Activated effector memory CD4-positive, alpha-beta T cell treated with Interleukin-2 at 50 U/mL for 16 hours (primary cell): ENCODE results near the gene GRM5.
"Not testable (repeated sequence)": the region's sequence is repeated elsewhere in the genome, so short reads cannot be mapped to it uniquely, and the experiment has no call there.

ENCODE experiments used
- DNase-seq: peaks from one replicate; pipeline ENCODE4 v3.0.0-alpha.2; 2020

The GRM5 gene

DNA sequence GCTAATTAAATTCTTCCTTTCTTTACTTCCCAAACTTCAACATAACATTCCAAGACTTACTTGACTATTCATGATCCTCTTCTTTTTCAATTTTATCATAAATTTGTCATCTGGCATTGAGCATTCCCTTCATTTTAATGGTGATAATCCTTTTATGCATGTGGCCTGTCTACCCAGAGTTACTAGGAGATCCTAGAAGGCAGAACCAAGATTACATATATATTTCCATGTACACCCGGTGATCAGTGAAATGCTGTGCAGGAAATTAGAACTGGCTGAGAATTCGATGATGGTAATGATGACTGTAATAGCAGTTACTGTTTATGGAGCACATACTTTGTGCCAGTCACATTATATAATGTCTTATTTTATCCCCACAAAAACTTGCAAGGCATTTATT is 104.2 kb downstream of the GRM5 start:
- not testable (repeated sequence) for DNase-seq

DNA sequence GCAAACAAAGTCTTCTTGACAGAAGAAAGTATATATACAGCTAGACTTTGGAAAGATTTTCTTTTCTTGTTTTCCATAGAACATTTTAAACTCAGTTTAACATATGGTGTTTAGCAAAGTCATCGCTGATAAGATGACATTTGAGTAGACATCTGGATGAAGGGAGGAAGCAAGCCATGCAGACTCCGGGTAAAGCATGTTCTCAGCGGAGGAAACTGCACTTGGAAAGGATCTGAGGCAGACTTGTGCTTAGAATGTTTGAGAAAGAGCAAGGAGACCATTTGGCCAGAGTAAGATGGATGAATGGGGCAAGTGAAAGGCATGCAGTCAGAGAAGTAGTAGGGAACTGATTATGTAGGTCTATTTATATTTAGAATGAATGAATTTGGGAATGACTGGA is 105.9 kb downstream of the GRM5 start:
- DNase-seq: not testable (repeated sequence)

DNA sequence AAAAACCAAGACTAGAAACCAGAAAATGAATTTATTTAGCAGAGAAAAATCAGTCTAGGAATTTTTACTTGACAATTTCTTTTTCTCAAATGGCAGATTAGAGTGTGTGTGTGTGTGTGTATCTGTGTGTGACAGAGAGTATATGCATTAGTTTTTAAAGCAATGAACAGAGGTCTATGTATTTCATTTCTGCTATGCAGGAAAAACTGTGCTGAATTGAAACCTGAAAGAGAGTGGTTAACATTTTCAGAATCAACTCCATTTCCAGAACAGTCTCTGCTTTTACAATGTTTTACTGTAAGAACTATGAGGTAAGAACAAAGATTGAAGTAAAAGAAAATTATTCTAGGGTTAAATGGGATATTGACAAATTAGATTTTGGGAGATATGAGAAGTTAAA is 114.8 kb downstream of the GRM5 start:
- DNase-seq: no peak

DNA sequence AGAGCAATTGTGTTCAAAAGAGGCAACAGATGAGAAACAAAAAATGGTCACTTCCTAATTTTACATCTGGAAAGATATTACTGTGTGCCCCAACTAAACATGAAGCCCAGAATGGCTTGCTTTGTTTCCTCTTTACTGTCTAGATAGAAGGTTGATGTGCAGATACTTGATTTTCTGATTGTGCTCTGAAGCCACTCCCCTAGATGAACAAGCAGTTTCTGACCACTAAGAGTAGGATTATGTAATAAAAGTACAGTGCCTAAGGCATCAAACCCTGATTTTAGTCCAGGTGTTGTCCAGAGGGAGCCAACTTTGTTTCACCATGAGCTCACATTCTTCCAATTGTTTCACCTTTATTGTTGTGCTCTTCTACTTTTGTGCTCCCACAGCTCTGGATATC is 116.9 kb downstream of the GRM5 start:
- DNase-seq: not testable (repeated sequence)

DNA sequence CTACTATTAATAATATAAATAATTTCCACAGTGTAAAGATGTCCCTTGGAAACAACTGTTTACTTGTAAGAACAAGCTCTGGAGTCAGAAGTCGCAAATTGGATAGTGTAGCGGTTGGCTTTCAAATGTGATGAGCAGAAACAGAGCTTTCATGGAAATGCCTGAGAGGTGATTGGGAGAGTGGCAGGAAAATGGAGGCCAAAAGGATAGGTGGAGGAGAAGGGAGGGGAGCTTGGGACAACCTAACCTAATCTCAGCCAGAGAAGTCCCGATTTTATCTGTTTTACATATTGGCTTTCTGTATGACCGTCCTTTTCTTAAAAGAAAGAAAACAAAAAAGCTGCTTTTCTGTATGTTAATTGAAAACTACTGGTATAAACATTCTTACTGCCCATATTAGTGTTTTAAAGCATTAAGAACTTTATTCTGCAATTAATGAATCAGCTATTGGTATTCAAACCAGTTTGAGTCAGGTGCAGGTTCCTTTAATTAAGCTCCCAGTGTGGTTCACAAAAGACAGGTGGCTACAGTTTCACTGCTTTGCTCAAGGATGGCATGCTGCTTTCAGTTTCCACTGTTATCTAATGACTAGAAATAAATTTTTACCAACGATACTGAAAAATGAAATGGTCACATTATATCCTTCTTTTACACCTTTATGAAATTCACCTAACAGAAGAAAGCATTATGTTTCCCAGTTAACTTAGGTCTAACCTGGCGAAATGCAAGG is 117.8 kb downstream of the GRM5 start:
- DNase-seq: not testable (repeated sequence)

DNA sequence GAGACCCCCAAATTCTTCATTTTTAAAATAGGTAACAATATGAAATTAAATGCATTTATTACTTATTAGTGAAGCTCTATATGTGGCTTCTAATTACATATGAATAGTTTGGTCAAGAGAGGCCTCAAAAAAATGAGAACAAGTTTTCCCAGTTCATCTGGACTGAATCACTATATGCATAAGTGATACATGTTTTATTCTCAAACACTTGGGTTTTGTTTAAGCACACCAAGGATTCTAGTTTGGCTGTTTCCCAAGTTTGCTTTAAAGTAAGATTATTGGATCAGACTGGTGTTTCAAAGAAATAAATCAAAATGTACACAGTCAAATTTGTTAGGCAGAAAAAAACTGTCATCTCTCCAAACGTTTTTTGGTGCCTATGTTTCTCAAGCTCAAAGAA is 136.1 kb downstream of the GRM5 start:
- DNase-seq: not testable (repeated sequence)

DNA sequence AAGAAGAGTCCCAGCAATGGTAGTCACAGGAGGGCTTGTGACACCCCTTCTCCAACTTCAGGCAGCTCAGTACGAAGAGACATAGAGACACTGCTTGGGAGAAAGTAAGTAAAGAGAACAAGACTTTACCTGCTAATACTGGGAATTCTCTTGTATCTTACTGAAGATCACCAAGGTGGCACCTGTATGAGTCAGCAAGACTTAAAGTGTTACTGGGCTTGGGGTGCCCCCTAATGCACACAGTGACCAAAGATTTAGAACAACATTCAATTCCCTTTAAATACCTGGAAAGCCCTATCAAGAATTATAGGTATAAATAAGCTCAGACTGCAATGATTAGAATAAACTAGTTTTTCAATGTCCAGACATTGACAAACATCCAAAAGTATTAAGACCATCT is 148.7 kb downstream of the GRM5 start:
- not testable (repeated sequence) for DNase-seq

DNA sequence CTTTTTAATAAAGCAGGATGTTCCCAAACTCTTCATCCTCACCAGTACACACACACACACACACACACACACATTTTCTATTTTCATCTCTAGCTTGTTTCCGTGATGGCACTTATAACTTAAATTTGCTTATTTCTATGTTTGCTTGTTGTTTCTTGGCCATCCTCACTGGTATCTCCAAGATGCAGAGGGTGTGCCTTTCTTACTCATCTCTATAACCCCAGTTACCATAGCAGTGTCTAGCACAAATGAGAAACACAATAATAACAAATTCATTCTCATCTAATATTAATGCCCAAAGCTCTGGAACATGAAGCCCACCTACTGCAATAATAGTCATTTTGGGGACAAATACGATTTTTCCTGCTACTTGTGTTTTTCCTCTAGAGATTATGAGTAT is 156.3 kb downstream of the GRM5 start:
- no peak for DNase-seq

DNA sequence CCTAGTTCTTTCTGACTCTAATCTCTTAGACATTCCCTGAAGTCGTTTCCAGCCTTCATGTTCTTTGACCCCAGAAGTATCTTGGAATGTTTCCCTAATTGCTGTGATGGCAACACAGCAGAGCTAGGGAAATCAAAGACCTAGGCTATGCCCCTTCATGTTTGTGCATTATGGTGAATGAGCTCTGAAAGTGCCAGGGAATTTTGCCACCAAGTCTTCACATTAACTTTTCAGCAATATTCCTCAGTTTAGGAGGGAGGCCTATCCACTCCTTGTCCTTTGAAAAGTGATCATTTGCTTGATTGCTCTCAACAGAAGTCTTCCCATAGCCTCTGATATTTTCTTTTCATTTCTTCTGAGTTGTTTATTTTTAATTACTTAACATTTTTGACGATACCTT is 164.3 kb downstream of the GRM5 start:
- DNase-seq: not testable (repeated sequence)

DNA sequence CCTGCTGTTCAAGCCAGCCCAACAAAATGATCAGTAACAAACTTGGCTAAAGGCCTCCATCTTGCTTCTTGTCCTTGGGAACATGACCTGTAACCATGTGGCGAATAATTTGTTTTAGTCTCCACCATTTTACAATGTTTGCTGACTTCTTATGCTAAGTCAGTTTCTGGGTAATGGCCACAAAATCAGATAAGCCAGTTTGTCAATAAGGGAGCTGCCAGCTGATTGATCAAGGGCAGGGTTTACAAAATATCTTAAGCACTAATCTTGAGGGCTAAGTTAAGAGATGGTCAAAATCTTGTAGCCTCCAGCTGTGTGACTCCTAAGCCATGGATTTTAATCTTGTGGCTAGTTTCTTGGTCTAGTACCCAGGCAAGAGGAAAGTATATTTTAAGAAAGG is 176.9 kb downstream of the GRM5 start:
- DNase-seq: not testable (repeated sequence)

DNA sequence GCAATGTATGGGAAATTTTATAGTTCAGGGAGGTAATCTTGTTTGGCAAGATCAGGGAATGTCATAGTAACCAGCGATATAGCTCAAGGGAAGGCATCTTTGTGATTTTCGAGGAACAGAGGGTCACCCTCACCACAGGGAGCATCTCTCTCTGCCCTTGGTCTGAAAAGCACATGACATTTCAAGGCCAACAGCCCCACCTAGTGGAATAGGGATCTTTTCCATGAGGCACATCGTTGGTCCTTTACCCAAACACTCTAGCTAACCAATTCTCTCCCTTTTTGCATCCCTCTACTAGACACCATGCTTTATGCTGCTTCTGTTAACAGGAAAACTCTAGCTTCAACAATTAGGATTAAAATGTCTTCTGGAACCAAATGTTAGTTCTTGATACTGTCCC is 179.0 kb downstream of the GRM5 start:
- DNase-seq: no peak

DNA sequence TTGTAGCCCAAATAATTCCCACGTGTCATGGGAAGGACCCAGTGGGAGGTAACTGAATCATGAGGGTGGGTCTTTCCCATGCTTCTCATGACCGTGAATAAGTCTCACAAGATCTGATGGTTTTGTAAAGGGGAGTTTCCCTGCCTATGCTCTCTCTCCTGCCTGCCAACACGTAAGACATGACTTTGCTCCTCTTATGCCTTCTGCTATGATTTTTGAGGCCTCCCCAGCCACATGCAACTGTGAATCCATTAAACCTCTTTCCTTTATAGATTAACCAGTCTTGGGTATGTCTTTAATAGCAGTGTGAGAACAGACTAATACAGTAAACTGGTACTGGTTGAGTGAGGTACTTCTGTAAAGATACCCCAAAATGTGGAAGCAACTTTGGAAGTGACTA is 183.0 kb downstream of the GRM5 start:
- DNase-seq: not testable (repeated sequence)

DNA sequence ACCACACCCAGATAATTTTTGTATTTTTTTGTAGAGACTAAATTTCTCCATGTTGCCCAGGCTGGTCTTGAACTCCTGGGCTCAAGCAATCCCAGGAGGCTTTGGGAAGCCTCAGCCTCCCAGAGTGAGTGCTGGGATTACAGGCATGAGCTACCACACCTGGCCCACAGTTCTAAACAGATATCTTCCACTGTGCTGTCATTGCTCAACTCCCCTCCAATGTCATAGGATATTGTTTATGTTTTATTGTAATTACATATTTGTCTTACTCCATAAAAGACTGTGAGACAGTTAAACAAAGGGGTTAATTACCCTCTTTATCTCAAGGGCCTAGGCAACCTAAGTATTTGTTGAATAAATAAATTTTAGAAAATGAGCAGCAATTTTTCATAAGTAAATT is 204.2 kb downstream of the GRM5 start:
- DNase-seq: no peak

DNA sequence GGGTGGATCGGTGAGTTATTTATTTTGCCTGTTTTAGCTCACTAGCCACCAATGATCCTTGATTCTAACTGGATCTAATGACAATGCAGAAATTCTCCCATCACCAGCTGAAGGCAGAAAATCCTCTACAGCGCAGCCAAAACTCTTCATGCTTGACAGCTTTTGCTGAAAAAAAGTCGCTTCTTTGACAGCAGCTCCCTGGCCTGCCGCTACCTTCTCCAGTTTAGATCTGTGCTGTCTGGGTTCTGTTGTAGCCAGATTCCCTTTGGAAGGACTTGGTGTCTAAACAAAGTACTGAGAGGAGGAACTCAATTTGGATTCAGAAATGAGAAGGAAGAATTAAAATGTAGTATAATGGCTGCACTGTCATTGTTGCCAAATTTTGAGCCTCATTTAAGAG is 205.4 kb downstream of the GRM5 start:
- DNase-seq: not testable (repeated sequence)

DNA sequence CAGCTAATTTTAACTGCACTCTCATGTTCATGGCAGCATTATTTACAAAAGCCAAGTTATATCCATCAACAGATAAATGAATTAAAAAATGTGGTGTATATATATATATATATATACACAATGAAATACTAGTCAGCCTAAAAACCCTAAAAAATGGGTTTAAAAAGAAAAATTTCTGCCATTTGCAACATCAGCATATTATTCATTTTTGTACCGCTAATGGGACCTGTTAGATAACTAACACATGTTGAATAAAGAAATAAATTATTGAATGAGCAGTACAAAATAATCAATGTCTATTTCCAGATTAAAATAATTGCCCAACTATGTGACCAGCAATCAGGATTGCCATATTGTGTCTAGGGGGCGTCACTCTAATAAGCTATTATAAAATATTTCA is 211.8 kb downstream of the GRM5 start:
- not testable (repeated sequence) for DNase-seq

DNA sequence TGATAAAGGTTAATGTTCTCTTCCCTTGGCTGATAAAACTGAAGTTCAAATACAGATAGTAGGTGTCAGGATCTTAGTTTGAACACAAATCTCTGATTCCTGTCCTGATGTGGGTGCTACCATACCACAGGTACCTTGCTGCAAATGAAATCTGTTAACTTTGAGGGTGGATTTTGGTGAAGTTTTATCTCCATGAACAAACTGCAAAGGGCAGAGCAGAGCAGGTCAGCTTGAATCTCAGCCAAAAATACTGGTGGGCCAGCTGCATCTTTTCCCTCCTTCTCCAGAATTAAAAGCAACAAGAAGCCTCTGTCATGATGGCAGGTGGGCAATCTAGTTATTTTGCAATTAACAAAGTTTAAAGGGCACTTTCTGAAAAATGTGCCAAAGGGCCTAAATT is 214.2 kb downstream of the GRM5 start:
- not testable (repeated sequence) for DNase-seq

DNA sequence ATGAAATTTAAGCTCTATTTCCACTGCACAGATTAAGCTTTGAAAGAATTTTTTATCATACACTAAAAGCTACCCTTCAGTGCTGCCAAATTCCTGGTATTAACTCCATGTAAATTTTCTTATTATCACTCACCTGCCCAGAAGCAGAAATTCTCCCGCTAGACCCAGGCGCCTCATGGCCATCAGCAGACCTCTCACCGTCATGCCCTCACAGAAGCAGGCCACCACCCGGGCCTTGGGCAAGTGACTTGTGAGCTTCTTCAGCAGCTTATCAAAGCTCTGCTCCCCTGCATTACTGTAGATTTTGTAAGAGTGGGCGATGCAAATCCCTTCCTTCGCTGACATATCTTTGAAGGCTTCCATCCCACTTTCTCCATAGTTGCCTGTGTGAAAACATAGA is 216.0 kb downstream of the GRM5 start:
- DNase-seq: not testable (repeated sequence)

DNA sequence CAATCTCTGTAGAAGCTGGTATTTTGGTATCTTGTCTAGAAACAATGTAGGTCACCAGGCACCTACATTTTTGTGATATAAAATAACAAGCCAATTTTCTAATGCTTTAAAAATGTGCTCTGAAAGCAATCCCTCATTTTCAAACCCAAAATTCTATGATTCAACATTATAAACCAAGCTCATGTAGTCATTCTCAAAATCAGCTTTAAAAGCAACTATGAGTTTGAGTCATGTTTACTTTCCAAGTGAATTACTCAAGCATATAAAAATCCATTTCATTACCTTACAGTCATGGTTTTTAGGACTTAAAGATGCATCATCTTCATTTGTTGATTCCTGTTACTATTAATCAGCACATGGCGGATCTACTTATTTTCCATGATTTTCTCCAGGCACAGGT is 216.4 kb downstream of the GRM5 start:
- no peak for DNase-seq

DNA sequence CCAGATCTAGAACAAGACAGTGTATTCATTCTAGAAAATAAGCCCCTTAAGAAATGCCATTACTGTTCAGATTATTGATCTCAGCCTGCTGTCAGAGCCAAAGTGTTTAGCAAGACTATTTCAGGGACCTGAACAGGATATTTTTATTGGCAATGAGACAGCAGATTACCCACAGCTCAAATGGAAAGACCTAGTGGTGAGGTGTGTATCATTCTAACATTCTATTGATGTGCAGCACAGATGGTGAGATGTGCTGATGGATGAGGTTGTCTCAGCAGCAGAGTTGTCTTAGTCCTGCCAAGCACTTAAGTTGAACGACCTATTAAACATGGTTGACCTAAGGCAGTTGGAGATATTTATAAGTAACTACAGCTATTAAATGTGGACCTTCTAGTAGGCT is 219.5 kb downstream of the GRM5 start:
- DNase-seq: not testable (repeated sequence)

DNA sequence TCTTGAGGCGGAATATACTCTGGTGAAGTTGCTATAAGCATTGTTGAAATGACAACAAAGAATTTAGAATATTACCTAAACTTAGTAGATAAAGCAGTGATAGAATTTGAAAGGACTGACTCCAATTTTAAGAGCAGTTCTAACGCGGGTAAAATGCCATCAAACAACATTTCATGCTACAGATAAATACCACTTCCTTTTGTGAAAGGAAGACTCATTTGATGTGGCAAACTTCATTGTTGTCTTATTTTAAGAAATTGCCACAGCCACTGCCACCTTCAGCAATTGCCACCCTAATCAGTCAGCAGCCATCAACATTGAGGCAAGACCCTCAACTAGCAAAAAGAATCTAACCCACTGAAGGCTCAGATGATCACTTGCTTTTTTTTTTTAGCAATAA is 220.8 kb downstream of the GRM5 start:
- not testable (repeated sequence) for DNase-seq

DNA sequence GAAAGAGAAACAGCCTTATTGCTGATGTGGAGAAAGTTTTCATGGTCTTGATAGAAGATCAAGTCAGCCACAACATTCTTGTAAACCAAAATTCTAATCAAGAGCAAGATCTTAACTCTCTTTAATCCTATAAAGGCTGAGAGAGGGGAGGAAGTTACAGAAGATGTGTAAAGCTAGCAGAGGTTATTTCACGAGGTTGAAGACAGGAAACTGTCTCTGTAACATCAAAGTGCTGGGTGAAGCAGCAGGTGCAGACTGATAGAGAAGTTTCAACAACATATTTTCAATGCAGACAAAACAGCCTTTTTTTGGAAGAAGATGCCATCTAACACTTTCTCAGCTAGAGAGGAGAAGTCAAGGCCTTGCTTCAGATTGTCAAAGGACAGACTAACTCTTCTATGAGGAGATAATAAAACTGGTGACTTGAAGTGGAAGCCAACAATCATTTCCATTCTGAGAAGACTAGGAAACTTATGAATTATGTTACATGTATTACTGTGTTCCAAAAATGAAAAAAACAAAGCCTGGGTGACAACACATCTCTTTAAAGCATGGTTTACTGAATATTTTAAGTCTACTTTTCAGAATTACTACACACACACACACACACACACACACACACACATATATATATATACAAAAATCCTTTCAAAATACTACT is 221.9 kb downstream of the GRM5 start:
- DNase-seq: not testable (repeated sequence)

DNA sequence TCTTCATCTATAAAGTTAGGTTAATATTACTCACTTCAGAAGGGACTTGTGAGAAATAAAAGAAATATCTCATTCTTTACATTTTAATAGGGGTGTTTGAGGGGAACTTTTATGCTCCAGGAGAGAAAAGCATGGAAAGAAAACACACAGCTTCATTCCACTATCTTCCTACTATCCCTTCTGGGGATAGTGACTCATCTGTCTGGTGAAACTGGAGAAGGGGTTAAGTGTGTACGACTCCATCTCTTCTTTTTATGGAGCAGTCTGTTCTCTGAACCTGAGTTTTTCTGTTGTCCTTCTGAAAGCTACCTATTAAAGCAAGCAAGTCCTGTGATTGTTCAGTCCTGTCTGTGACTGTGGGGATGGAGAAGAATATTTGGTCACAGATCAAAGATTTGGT is 227.6 kb downstream of the GRM5 start:
- not testable (repeated sequence) for DNase-seq

DNA sequence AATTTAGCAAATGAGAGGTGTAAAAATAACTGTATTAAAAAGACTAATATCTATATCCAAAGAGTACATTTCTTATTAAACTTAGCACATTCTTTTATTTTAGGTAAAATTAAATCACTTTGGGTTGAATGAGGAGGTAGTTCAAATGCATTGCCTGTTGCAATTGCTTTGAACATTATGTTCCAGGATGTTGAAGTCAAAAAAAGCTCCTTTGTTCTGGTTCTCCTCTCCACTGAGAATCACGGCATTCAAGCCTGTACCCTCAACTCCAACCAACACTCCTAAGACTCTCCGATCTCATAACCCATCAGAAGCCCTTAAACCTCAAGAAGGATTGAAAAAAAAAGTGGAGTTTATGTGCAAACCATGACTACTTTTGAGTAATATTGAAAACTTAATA is 230.1 kb downstream of the GRM5 start:
- not testable (repeated sequence) for DNase-seq

DNA sequence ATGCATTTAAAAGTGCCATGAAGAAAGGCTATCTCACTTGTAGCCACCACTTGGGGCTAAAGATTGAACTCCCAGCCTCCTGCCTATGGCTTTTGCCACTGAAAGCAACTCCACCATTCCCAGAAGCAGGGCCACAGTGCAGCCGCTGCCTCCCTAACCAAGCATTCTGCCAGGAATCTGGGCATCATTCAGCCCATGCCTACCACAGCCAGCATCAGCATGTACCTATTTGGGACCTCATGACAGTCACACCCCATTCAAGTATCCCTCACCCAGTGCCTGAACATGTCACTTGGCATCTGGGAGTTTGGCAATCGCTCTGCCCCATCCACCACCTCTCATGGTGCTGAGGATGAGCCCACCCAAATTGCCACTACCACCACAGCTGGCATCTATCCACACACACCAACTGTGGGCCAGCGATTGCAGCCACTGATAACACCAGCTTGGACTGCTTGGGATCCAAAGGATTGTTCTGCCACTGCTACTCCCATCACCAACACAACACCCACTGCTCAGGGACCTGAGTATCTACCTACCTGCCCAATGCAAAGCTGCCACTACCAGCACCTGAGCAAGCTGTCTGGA is 234.4 kb downstream of the GRM5 start:
- no peak for DNase-seq
